Activated T-helper 2 cell treated with anti-CD3 and anti-CD28 coated beads, Interferon-gamma antibody, Interleukin-2, Interleukin-4, amounts not matched to agents 10 μg/mL and 5 μg/mL and 100 μg/mL, durations not matched to agents 14 hours and 24 hours and 36 hours (primary cell): ENCODE measurements around the gene DDI2. TPM values are rescaled to one million over a fixed set of nuclear protein-coding genes. Genes with fewer than 3 reads are reported as not detected.
A peak's percentile ranks its signal among the peaks of the same experiment; 100 is the strongest.

Experiments
- DNase-seq: peaks from one replicate; pipeline ENCODE4 v3.0.0; 2021; ENCODE audit warnings: low spot score
- H3K27ac Mint-ChIP-seq: one replicate; pipeline ENCODE4 v1.8.0; 2021; ENCODE audit warnings: mixed read lengths
- H3K27me3 Mint-ChIP-seq: one replicate; pipeline ENCODE4 v1.8.0; 2021; ENCODE audit warnings: low read depth, mixed read lengths
- H3K36me3 Mint-ChIP-seq: one replicate; pipeline ENCODE4 v1.8.0; 2021; ENCODE audit warnings: low read depth, mixed read lengths
- H3K4me1 Mint-ChIP-seq: one replicate; pipeline ENCODE4 v1.8.0; 2021; ENCODE audit warnings: low read depth, mixed read lengths
- H3K4me3 Mint-ChIP-seq: one replicate; pipeline ENCODE4 v1.8.0; 2021; ENCODE audit warnings: low read depth, mild to moderate bottlenecking, moderate library complexity, mixed read lengths
- H3K9me3 Mint-ChIP-seq: one replicate; pipeline ENCODE4 v1.8.0; 2021; ENCODE audit warnings: mixed read lengths
- intact Hi-C: fragments of 100-400 bp; cut with micrococcal nuclease; formaldehyde crosslinking; loops from one replicate; pipeline ENCODE4 v1.15.1; 2023
- total RNA-seq: library from RNA; stranded (reverse); gene quantifications from 2 replicates; pipeline ENCODE4 v1.2.3, GENCODE V29; 2022

Gene DDI2
- total RNA-seq, 1 donor from 2014 or later, result 46.4 TPM

GRCh38 chr1:15704526-15705183 lies 87.4 kb downstream of the DDI2 start:
- peaks cover 3% of the 10 kb centered on the region for H3K4me1 Mint-ChIP-seq
- peaks cover 12% of the 10 kb centered on the region for H3K36me3 Mint-ChIP-seq
- intact Hi-C loops, result no loop called here
- no peaks in the 10 kb centered on the region for H3K9me3 Mint-ChIP-seq
- no peak for DNase-seq
- no peaks in the 10 kb centered on the region for H3K27me3 Mint-ChIP-seq
- H3K4me3 Mint-ChIP-seq, result no peak overlapping the region
- H3K27ac Mint-ChIP-seq, result no peak overlapping the region

GRCh38 chr1:15705184-15705566 lies 87.9 kb downstream of the DDI2 start:
- Mint-ChIP-seq H3K4me1 (peaks cover 3% of the 10 kb centered on the region), H3K4me3 (no peak overlapping the region), H3K27ac (no peak overlapping the region), H3K27me3 (no peaks in the 10 kb centered on the region), H3K9me3 (no peaks in the 10 kb centered on the region), H3K36me3 (peaks cover 12% of the 10 kb centered on the region)
- DNase-seq, result no peak
- intact Hi-C loops, result no loop called here

- no peak overlapping the region for H3K27ac Mint-ChIP-seq
- no peak for DNase-seq
- no peak overlapping the region for H3K4me3 Mint-ChIP-seq
- peaks cover 9% of the 10 kb centered on the region for H3K36me3 Mint-ChIP-seq
- no peaks in the 10 kb centered on the region for H3K9me3 Mint-ChIP-seq
- intact Hi-C loops, result no loop called here
- no peaks in the 10 kb centered on the region for H3K27me3 Mint-ChIP-seq
- peaks cover 3% of the 10 kb centered on the region for H3K4me1 Mint-ChIP-seq
These were observed 89.5 kb downstream of the DDI2 start for GRCh38 chr1:15706751-15707150.

- intact Hi-C loops, result no loop called here
- H3K27me3 Mint-ChIP-seq, result no peaks in the 10 kb centered on the region
- H3K4me1 Mint-ChIP-seq, result peaks cover 5% of the 10 kb centered on the region
- H3K36me3 Mint-ChIP-seq, result peaks cover 9% of the 10 kb centered on the region
- DNase-seq, result no peak
- no peaks in the 10 kb centered on the region for H3K9me3 Mint-ChIP-seq
- H3K4me3 Mint-ChIP-seq, result no peak overlapping the region
- H3K27ac Mint-ChIP-seq, result no peak overlapping the region
These were observed 90.1 kb downstream of the DDI2 start for GRCh38 chr1:15707239-15707925.

- H3K4me3 Mint-ChIP-seq, result no peak overlapping the region
- intact Hi-C loops, result no loop called here
- H3K4me1 Mint-ChIP-seq, result peaks cover 1% of the 10 kb centered on the region
- no peaks in the 10 kb centered on the region for H3K9me3 Mint-ChIP-seq
- no peaks in the 10 kb centered on the region for H3K27me3 Mint-ChIP-seq
- H3K27ac Mint-ChIP-seq, result no peak overlapping the region
- no peak for DNase-seq
- peaks cover 9% of the 10 kb centered on the region for H3K36me3 Mint-ChIP-seq
These were observed 91.4 kb downstream of the DDI2 start for GRCh38 chr1:15708486-15709137.

GRCh38 chr1:15709226-15709625 lies 92.0 kb downstream of the DDI2 start:
- H3K9me3 Mint-ChIP-seq, result no peaks in the 10 kb centered on the region
- no peak overlapping the region for H3K4me3 Mint-ChIP-seq
- no peak for DNase-seq
- intact Hi-C loops, result no loop called here
- no peaks in the 10 kb centered on the region for H3K27me3 Mint-ChIP-seq
- H3K27ac Mint-ChIP-seq, result no peak overlapping the region
- peaks cover 9% of the 10 kb centered on the region for H3K36me3 Mint-ChIP-seq
- H3K4me1 Mint-ChIP-seq, result peaks cover 1% of the 10 kb centered on the region

GRCh38 chr1:15712168-15712567 lies 94.9 kb downstream of the DDI2 start:
- Mint-ChIP-seq H3K27ac (no peak overlapping the region), H3K4me3 (no peak overlapping the region), H3K4me1 (peaks cover 1% of the 10 kb centered on the region), H3K36me3 (peaks cover 7% of the 10 kb centered on the region), H3K9me3 (no peaks in the 10 kb centered on the region), H3K27me3 (no peaks in the 10 kb centered on the region)
- no peak for DNase-seq
- intact Hi-C loops, result no loop called here

GRCh38 chr1:15714406-15715136 lies 97.3 kb downstream of the DDI2 start:
- no peaks in the 10 kb centered on the region for H3K9me3 Mint-ChIP-seq
- H3K27me3 Mint-ChIP-seq, result no peaks in the 10 kb centered on the region
- intact Hi-C loops, result no loop called here
- no peak overlapping the region for H3K4me3 Mint-ChIP-seq
- peak overlapping the region; percentile 17 for H3K27ac Mint-ChIP-seq
- peaks cover 1% of the 10 kb centered on the region for H3K4me1 Mint-ChIP-seq
- H3K36me3 Mint-ChIP-seq, result peaks cover 20% of the 10 kb centered on the region
- DNase-seq, result no peak

- intact Hi-C loops, result no loop called here
- H3K4me1 Mint-ChIP-seq, result no peaks in the 10 kb centered on the region
- H3K36me3 Mint-ChIP-seq, result peaks cover 28% of the 10 kb centered on the region
- H3K27ac Mint-ChIP-seq, result no peak overlapping the region
- H3K9me3 Mint-ChIP-seq, result no peaks in the 10 kb centered on the region
- no peak overlapping the region for H3K4me3 Mint-ChIP-seq
- no peak for DNase-seq
- H3K27me3 Mint-ChIP-seq, result no peaks in the 10 kb centered on the region
These were observed 100.3 kb downstream of the DDI2 start for GRCh38 chr1:15717418-15718125.

GRCh38 chr1:15718199-15718601 lies 100.9 kb downstream of the DDI2 start:
- H3K4me1 Mint-ChIP-seq, result no peaks in the 10 kb centered on the region
- no peak overlapping the region for H3K27ac Mint-ChIP-seq
- no peaks in the 10 kb centered on the region for H3K27me3 Mint-ChIP-seq

More at GRCh38 chr1:15718199-15718601, 100.9 kb downstream of the DDI2 start:
- intact Hi-C loops, result no loop called here
- Mint-ChIP-seq H3K9me3 (no peaks in the 10 kb centered on the region), H3K4me3 (no peak overlapping the region), H3K36me3 (peaks cover 33% of the 10 kb centered on the region)
- no peak for DNase-seq
